ENCODE results near the gene LAD1.

GRCh38 chr1:201349092-201349491 lies 50.0 kb downstream of the LAD1 start:
- TF ChIP-seq CTCF (IDR thresholded peaks at IDR 0.05; ENCODE audit: poor library complexity) (no peak), EZH2 (IDR thresholded peaks at IDR 0.05; ENCODE audit: borderline replicate concordance) (no peak)

Measured in hepatocyte (in vitro differentiated cells).